CD4-positive, alpha-beta T cell treated with Interferon alpha-2 for 1 hour (primary cell): ENCODE results near the gene CCDC150.
"Not testable (repeated sequence)": the region's sequence is repeated elsewhere in the genome, so short reads cannot be mapped to it uniquely, and the experiment has no call there.

Source experiments
- DNase-seq, 2 donors: peaks; one replicate each; pipeline ENCODE4 v3.0.0-alpha.2; 2020 to 2022

Gene CCDC150

GRCh38 chr2:196639180-196640030 is at the start of gene CCDC150:
Gene CCDC150 (plus strand): TSS chr2:196639715. CDS start chr2:196639767, 52 bp downstream.
- peak; percentile 94 to 95 for DNase-seq

GRCh38 chr2:196590286-196590685 is 49.2 kb upstream of the CCDC150 start:
- DNase-seq, result no peak

GRCh38 chr2:196591004-196591403 is 48.5 kb upstream of the CCDC150 start:
- DNase-seq, result no peak

GRCh38 chr2:196591621-196592022 is 47.9 kb upstream of the CCDC150 start:
- DNase-seq, result no peak

- no peak for DNase-seq
These were observed 47.1 kb upstream of the CCDC150 start for GRCh38 chr2:196592331-196592910.

GRCh38 chr2:196592911-196593881 is 46.3 kb upstream of the CCDC150 start, which contains the start of gene HECW2:
Gene HECW2 (minus strand): TSS chr2:196593554.
- no peak for DNase-seq

- no peak for DNase-seq
These were observed 45.4 kb upstream of the CCDC150 start for GRCh38 chr2:196594158-196594557.

- no peak for DNase-seq
These were observed 42.0 kb upstream of the CCDC150 start for GRCh38 chr2:196597531-196597930.

GRCh38 chr2:196598412-196598811 is 41.1 kb upstream of the CCDC150 start:
- no peak for DNase-seq

- no peak for DNase-seq
These were observed 40.7 kb upstream of the CCDC150 start for GRCh38 chr2:196598846-196599245.

- DNase-seq, result no peak
These were observed 37.8 kb upstream of the CCDC150 start for GRCh38 chr2:196601430-196602306.

- DNase-seq, result no peak
These were observed 35.3 kb upstream of the CCDC150 start for GRCh38 chr2:196604196-196604595.

- no peak for DNase-seq
These were observed 33.0 kb upstream of the CCDC150 start for GRCh38 chr2:196606516-196606915.

- no peak for DNase-seq
These were observed 32.4 kb upstream of the CCDC150 start for GRCh38 chr2:196607073-196607472.

GRCh38 chr2:196607896-196608295 is 31.6 kb upstream of the CCDC150 start:
- DNase-seq, result not testable (repeated sequence)

- no peak for DNase-seq
These were observed 29.7 kb upstream of the CCDC150 start for GRCh38 chr2:196609806-196610205.

GRCh38 chr2:196610796-196611195 is 28.7 kb upstream of the CCDC150 start:
- no peak for DNase-seq

GRCh38 chr2:196613302-196613701 is 26.2 kb upstream of the CCDC150 start:
- DNase-seq, result no peak

- no peak for DNase-seq
These were observed 22.1 kb upstream of the CCDC150 start for GRCh38 chr2:196617430-196617829.

- no peak for DNase-seq
These were observed 20.9 kb upstream of the CCDC150 start for GRCh38 chr2:196618661-196619060.

- no peak for DNase-seq
These were observed 9.0 kb upstream of the CCDC150 start for GRCh38 chr2:196630531-196630930.

- DNase-seq, result no peak
These were observed 4.4 kb upstream of the CCDC150 start for GRCh38 chr2:196635156-196635555.
